ENCODE results near the gene RNF25. TPM values are rescaled to one million over a fixed set of nuclear protein-coding genes. Genes with fewer than 3 reads are reported as not detected.
A peak's percentile ranks its signal among the peaks of the same experiment; 100 is the strongest.

RNF25 gene
- polyA plus RNA-seq, 3 donors: 44.4 to 47.2 (median 46.8) TPM

DNA sequence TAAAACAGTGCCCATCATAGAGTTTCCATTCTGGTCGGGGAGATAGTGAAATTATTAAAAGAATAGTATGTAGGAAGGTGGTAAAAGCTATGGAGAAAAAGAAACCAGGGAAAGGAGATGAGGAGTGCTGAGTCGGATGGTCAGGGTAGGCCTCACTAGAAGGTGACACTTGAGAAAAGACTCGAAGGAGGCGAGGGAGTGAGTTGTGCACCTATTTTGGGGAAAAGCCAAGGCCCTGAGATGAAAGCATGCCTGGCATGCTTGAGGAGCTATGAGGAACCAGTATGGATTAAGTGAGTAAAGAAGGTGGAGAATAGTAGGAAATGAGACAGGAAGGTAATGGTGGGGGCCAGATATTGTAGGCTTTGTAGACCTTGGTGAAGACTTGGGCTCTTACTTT lies 31.5 kb upstream of the RNF25 start:
- no peak for DNase-seq (ENCODE audit: extremely low read depth in 1 of 11, low read depth in 9 of 11, low spot score in 4 of 11)

GRCh38 chr2:218701806-218702205 lies 30.0 kb upstream of the RNF25 start:
- DNase-seq (ENCODE audit: extremely low read depth in 1 of 11, low read depth in 9 of 11, low spot score in 4 of 11): no peak

- DNase-seq (ENCODE audit: extremely low read depth in 1 of 11, low read depth in 9 of 11, low spot score in 4 of 11): no peak
These were observed 27.1 kb upstream of the RNF25 start for GRCh38 chr2:218698885-218699284.

- DNase-seq (ENCODE audit: extremely low read depth in 1 of 11, low read depth in 9 of 11, low spot score in 4 of 11): no peak
These were observed 22.8 kb upstream of the RNF25 start for GRCh38 chr2:218694405-218695145.

DNA sequence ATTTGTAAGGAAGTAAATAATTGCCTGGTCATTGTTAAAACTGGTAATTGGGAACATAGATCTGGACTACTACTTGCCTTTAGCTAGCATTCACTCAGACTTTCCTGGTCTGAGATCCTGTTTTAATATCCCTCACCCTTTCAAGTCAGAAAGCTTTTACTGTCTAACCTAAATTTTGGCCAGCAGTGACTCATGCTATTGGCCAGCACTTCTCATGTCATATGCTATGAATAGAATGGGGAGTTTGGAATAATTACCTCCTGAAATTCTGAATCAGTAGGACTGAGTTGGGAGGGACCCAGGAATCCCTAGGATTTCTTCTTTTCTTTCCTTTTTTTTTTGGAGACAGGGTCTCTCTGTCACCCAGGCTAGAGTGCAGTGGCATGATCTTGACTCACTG lies 19.4 kb upstream of the RNF25 start:
- DNase-seq (ENCODE audit: extremely low read depth in 1 of 11, low read depth in 9 of 11, low spot score in 4 of 11): no peak

DNA sequence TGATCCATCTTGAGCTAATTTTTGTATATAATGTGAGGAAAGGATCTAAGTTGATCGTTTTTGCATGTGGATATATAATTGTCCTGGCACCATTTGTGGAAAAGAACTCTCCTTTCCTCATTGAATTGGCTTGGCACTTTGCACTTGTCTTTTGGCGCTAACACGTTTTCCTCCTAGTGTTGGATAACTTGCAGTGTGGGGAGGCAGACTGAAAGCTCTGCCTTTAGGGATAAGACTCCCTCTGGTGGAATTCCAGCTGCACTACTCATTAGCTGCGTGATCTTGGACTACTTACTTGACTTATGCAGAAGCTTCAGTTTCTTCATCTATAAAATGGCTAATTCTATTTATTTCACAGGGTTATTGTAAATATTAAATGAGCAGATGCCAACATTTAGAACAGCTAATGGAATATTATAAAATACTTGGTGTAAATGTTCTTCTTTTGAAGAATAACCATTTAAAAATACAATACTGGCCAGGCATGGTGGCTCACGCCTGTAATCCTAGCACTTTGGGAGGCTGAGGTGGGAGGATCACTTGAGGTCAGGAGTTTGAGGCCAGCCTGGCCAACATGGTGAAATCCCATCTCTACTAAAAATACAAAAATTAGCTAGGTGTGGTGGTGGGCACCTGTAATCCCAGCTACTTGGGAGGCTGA lies 15.7 kb upstream of the RNF25 start:
- DNase-seq (ENCODE audit: extremely low read depth in 1 of 11, low read depth in 9 of 11, low spot score in 4 of 11): peak in 7 of 11 donors; percentile 29 to 69 (median 47)

- no peak for DNase-seq (ENCODE audit: extremely low read depth in 1 of 11, low read depth in 9 of 11, low spot score in 4 of 11)
These were observed 8.3 kb upstream of the RNF25 start for GRCh38 chr2:218680061-218680460.

- no peak for DNase-seq (ENCODE audit: extremely low read depth in 1 of 11, low read depth in 9 of 11, low spot score in 4 of 11)
These were observed 7.3 kb upstream of the RNF25 start for GRCh38 chr2:218679119-218679518.

GRCh38 chr2:218671097-218671653 lies 627 bp downstream of the RNF25 start:
- DNase-seq (ENCODE audit: extremely low read depth in 1 of 11, low read depth in 9 of 11, low spot score in 4 of 11): no peak

GRCh38 chr2:218664653-218665052 lies 7.1 kb downstream of the RNF25 start:
- DNase-seq (ENCODE audit: extremely low read depth in 1 of 11, low read depth in 9 of 11, low spot score in 4 of 11): no peak

DNA sequence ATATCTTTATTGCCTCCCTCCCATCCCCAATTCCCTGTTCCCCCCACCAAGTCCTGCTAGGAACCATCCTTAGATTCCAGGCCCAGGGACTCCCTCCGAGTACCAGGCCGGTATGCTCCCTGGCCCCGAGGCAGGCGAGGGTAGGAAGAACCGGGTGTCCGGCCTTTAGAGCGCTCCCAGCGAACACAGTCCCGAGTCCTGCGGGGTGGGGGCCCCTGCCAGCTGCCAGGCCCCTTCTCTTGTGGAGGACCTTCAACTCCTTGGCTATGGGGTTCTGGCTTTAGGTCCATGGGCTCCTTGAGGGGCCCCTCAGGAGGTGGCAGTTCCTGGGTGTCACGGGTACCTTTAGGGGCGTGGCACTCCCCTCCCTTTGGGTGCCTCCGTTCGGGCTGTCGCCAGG lies 7.9 kb downstream of the RNF25 start:
- no peak for DNase-seq (ENCODE audit: extremely low read depth in 1 of 11, low read depth in 9 of 11, low spot score in 4 of 11)

- no peak for DNase-seq (ENCODE audit: extremely low read depth in 1 of 11, low read depth in 9 of 11, low spot score in 4 of 11)
These were observed 9.0 kb downstream of the RNF25 start for GRCh38 chr2:218662827-218663226.

- DNase-seq (ENCODE audit: extremely low read depth in 1 of 11, low read depth in 9 of 11, low spot score in 4 of 11): no peak
These were observed 9.4 kb downstream of the RNF25 start for GRCh38 chr2:218662377-218662776.

- no peak for DNase-seq (ENCODE audit: extremely low read depth in 1 of 11, low read depth in 9 of 11, low spot score in 4 of 11)
These were observed 11.8 kb downstream of the RNF25 start for GRCh38 chr2:218659988-218660358.

DNA sequence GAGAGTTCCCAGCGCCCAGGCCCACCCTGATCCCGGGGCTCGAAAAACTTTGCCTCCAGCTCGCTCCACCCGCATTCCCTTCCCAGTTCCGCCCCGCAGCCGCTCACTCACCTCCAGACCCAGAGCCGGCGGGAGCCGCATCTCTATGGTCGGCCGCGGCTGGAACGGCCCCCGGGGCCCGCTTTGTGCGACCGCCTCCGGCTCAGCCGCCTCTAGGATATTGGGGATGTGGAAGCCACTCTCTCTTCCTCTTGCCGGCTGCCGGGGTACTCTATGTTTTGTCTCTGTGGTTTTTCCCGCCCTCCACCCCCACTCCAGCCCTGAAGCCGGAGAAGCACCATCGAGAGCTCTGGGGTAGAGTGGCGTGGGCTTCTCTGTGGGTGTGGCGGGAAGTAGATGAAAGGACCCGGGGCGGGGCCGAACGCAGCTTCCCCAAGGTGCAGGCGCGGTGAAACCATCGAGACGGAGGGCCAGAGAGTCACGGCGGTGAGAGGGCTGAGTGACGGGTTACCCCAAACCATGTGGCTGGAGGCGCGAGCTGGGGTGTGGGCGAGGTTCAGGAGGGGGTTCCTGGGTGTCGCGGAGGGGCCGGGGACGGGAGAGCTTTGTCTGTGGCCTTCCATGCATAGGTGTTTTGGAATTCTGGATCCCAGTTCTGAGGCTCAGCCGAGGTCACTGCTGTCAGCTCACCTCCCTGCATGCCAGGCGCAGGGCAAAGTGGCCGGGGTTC lies 12.4 kb downstream of the RNF25 start, which contains the start of the genes BCS1L and ZNF142:
Gene BCS1L (plus strand): TSS at position 426 of the 730 bp plus-strand sequence. CDS start 1,305 bp downstream, outside the sequence.
Gene ZNF142 (minus strand): TSS at position 366 of the 730 bp plus-strand sequence. CDS start 3,194 bp downstream, outside the sequence.
- peak; percentile 50 to 88 (median 81) for DNase-seq (ENCODE audit: extremely low read depth in 1 of 11, low read depth in 9 of 11, low spot score in 4 of 11)

GRCh38 chr2:218658671-218659257 lies 13.0 kb downstream of the RNF25 start:
- DNase-seq (ENCODE audit: extremely low read depth in 1 of 11, low read depth in 9 of 11, low spot score in 4 of 11): no peak

- DNase-seq (ENCODE audit: extremely low read depth in 1 of 11, low read depth in 9 of 11, low spot score in 4 of 11): no peak
These were observed 16.1 kb downstream of the RNF25 start for GRCh38 chr2:218655751-218656150.

- no peak for DNase-seq (ENCODE audit: extremely low read depth in 1 of 11, low read depth in 9 of 11, low spot score in 4 of 11)
These were observed 23.1 kb downstream of the RNF25 start for GRCh38 chr2:218648787-218649100.

GRCh38 chr2:218648088-218648786 lies 23.6 kb downstream of the RNF25 start:
- DNase-seq (ENCODE audit: extremely low read depth in 1 of 11, low read depth in 9 of 11, low spot score in 4 of 11): peak in 1 of 11 donors; percentile 29

Data from renal cortex interstitium (tissue), 11 donors.